Left ventricle myocardium inferior (tissue), 1 donor: ENCODE data around the gene BRPF1. TPM values are rescaled to one million over a fixed set of nuclear protein-coding genes. Genes with fewer than 3 reads are reported as not detected.
"Not testable (repeated sequence)": the region's sequence is repeated elsewhere in the genome, so short reads cannot be mapped to it uniquely, and the experiment has no call there.

Experiments
- DNase-seq: peaks from one replicate; pipeline ENCODE4 v3.0.0-alpha.2; 2020
- H3K27ac ChIP-seq: fragments of 200-600 bp; replicated peaks from 2 replicates; pipeline ENCODE4 v1.8.0; 2021
- H3K27me3 ChIP-seq: fragments of 200-600 bp; 2 replicates; pipeline ENCODE4 v1.8.0; 2021; ENCODE audit warnings: low read depth
- H3K36me3 ChIP-seq: fragments of 200-600 bp; 2 replicates; pipeline ENCODE4 v1.8.0; 2021
- H3K4me1 ChIP-seq: fragments of 200-600 bp; 2 replicates; pipeline ENCODE4 v1.8.0; 2021
- H3K4me3 ChIP-seq: fragments of 200-600 bp; 2 replicates; pipeline ENCODE4 v1.8.0; 2021; ENCODE audit warnings: mild to moderate bottlenecking, moderate library complexity
- H3K9me3 ChIP-seq: fragments of 200-600 bp; replicated peaks from 2 replicates; pipeline ENCODE4 v1.8.0; 2021
- CTCF ChIP-seq: fragments of 200-600 bp; IDR thresholded peaks from 2 replicates; pipeline ENCODE4 v1.8.0; 2021; ENCODE audit warnings: antibody characterized with exemption, mild to moderate bottlenecking, borderline replicate concordance
- intact Hi-C: fragments of 100-400 bp; cut with micrococcal nuclease; formaldehyde crosslinking; loops from one replicate; pipeline ENCODE4 v1.11.0; 2022
- total RNA-seq: library from RNA; stranded (reverse); fragmentation: NEBNext Ultra II Directional; extraction: Animal tissue kit (Norgen Biotek cat#: 25700); gene quantifications from one replicate; pipeline ENCODE4 v1.2.1, GENCODE V29; 2021
- donor health status: DM: no; HTN: yes; CAD: no; lungs with severe emphysema.

The BRPF1 gene
- total RNA-seq, 1 donor from 2014 or later, result 9.4 TPM

GRCh38 chr3:9770276-9770812 is 38.8 kb downstream of the BRPF1 start:
- H3K4me1 ChIP-seq, result peaks cover 47% of the 10 kb centered on the region
- DNase-seq, result peak; percentile 91
- H3K27ac ChIP-seq, result peak overlapping the region; percentile 80
- TF ChIP-seq CTCF, result no peak
- intact Hi-C loops, result no loop called here
- no peaks in the 10 kb centered on the region for H3K9me3 ChIP-seq
- peak overlapping the region; percentile 82 for H3K4me3 ChIP-seq
- no peaks in the 10 kb centered on the region for H3K27me3 ChIP-seq
- H3K36me3 ChIP-seq, result peaks cover 6% of the 10 kb centered on the region

- H3K36me3 ChIP-seq, H3K4me3 ChIP-seq, intact Hi-C loops, H3K9me3 ChIP-seq, H3K27me3 ChIP-seq, DNase-seq: not testable (repeated sequence)
- H3K4me1 ChIP-seq, result peaks cover 47% of the 10 kb centered on the region
- peak overlapping the region; percentile 80 for H3K27ac ChIP-seq
Measured at GRCh38 chr3:9771007-9771406, 39.5 kb downstream of the BRPF1 start.

GRCh38 chr3:9776896-9777693 is 45.6 kb downstream of the BRPF1 start:
- Histone ChIP-seq H3K27ac (no peak overlapping the region), H3K27me3 (no peaks in the 10 kb centered on the region), H3K36me3 (peaks cover 26% of the 10 kb centered on the region), H3K4me3 (no peak overlapping the region), H3K9me3 (no peaks in the 10 kb centered on the region), H3K4me1 (peaks cover 10% of the 10 kb centered on the region)
- DNase-seq, result no peak
- no peak for TF ChIP-seq CTCF
- intact Hi-C loops, result no loop called here

- no peak overlapping the region for H3K27ac ChIP-seq
- H3K4me1 ChIP-seq, result peaks cover 10% of the 10 kb centered on the region
- no peak for DNase-seq
- peaks cover 32% of the 10 kb centered on the region for H3K36me3 ChIP-seq
- no peak for TF ChIP-seq CTCF
- no peak overlapping the region for H3K4me3 ChIP-seq
- no peaks in the 10 kb centered on the region for H3K9me3 ChIP-seq
- intact Hi-C loops, result no loop called here
- no peaks in the 10 kb centered on the region for H3K27me3 ChIP-seq
Measured at GRCh38 chr3:9777694-9778021, 46.1 kb downstream of the BRPF1 start.

- H3K27ac ChIP-seq, result no peak overlapping the region
Measured at GRCh38 chr3:9778143-9779074, 46.9 kb downstream of the BRPF1 start.

More at GRCh38 chr3:9778143-9779074, 46.9 kb downstream of the BRPF1 start:
- H3K9me3 ChIP-seq, result no peaks in the 10 kb centered on the region
- intact Hi-C loops, result no loop called here
- H3K4me3 ChIP-seq, result no peak overlapping the region
- H3K27me3 ChIP-seq, result no peaks in the 10 kb centered on the region
- DNase-seq, result no peak
- H3K4me1 ChIP-seq, result peaks cover 10% of the 10 kb centered on the region
- no peak for TF ChIP-seq CTCF
- peaks cover 39% of the 10 kb centered on the region for H3K36me3 ChIP-seq
